GM23338 (cell line): ENCODE measurements around the gene GABRR2. TPM values are rescaled to one million over a fixed set of nuclear protein-coding genes. Genes with fewer than 3 reads are reported as not detected.

Experiments
- ATAC-seq: fragments of 200-7000 bp; cut with Tn5 transposase; 3 replicates; pipeline ENCODE4 v1.9.1; 2020
- DNase-seq: peaks from one replicate; pipeline ENCODE4 v3.0.0-alpha.2; 2015; ENCODE audit warnings: low spot score
- H2AFZ ChIP-seq: fragments of 200-600 bp; sonication (generic); 2 replicates; pipeline ENCODE4 v1.8.0; 2016; ENCODE audit warnings: antibody characterized with exemption, mild to moderate bottlenecking, moderate library complexity
- H3F3A ChIP-seq: fragments of 200-600 bp; sonication (generic); replicated peaks from 2 replicates; pipeline ENCODE4 v1.8.0; 2017; ENCODE audit warnings: antibody characterized with exemption, mixed run types, low read depth
- H3K27ac ChIP-seq: fragments of 200-600 bp; sonication (generic); 2 replicates; pipeline ENCODE4 v1.6.1; 2016; ENCODE audit warnings: low read depth
- H3K27me3 ChIP-seq: fragments of 200-600 bp; sonication (generic); 2 replicates; pipeline ENCODE4 v1.8.0; 2016; ENCODE audit warnings: mild to moderate bottlenecking, mixed run types, moderate library complexity; ENCODE audit not compliant: insufficient read depth
- H3K36me3 ChIP-seq: fragments of 200-600 bp; sonication (generic); 2 replicates; pipeline ENCODE4 v1.8.0; 2016; ENCODE audit warnings: mild to moderate bottlenecking; ENCODE audit not compliant: insufficient read depth
- H3K4me1 ChIP-seq: fragments of 200-600 bp; sonication (generic); 2 replicates; pipeline ENCODE4 v1.8.0; 2016; ENCODE audit warnings: mild to moderate bottlenecking, moderate library complexity; ENCODE audit not compliant: insufficient read depth
- H3K4me2 ChIP-seq: fragments of 200-600 bp; sonication (generic); 2 replicates; pipeline ENCODE4 v1.7.1; 2017; ENCODE audit warnings: mixed run types
- H3K4me3 ChIP-seq: fragments of 200-600 bp; sonication (generic); 2 replicates; pipeline ENCODE4 v1.6.1; 2016; ENCODE audit warnings: mixed run types
- H3K79me2 ChIP-seq: fragments of 200-600 bp; sonication (generic); replicated peaks from 2 replicates; pipeline ENCODE4 v1.8.0; 2017; ENCODE audit warnings: mild to moderate bottlenecking; ENCODE audit not compliant: insufficient read depth
- H3K9me2 ChIP-seq: fragments of 200-600 bp; sonication (generic); 2 replicates; pipeline ENCODE4 v1.8.0; 2017; ENCODE audit not compliant: insufficient read depth
- H4K20me1 ChIP-seq: fragments of 200-600 bp; sonication (generic); replicated peaks from 2 replicates; pipeline ENCODE4 v1.8.0; 2017; ENCODE audit warnings: mild to moderate bottlenecking; ENCODE audit not compliant: insufficient read depth
- H3K27ac Mint-ChIP-seq: 2 replicates; pipeline ENCODE4 v1.8.0; 2020; ENCODE audit warnings: inconsistent platforms, mild to moderate bottlenecking, moderate library complexity, mixed read lengths
- H3K27me3 Mint-ChIP-seq: 3 replicates; pipeline ENCODE4 v1.8.0; 2022; ENCODE audit warnings: low read depth, mild to moderate bottlenecking, moderate library complexity, mixed read lengths, inconsistent platforms; ENCODE audit not compliant: insufficient read depth, poor library complexity
- H3K36me3 Mint-ChIP-seq: 3 replicates; pipeline ENCODE4 v1.8.0; 2021; ENCODE audit warnings: low read depth, mild to moderate bottlenecking, inconsistent platforms, moderate library complexity, mixed read lengths
- H3K4me1 Mint-ChIP-seq: 3 replicates; pipeline ENCODE4 v1.8.0; 2020; ENCODE audit warnings: mild to moderate bottlenecking, inconsistent platforms, mixed read lengths
- H3K4me3 Mint-ChIP-seq: 3 replicates; pipeline ENCODE4 v1.8.0; 2021; ENCODE audit warnings: moderate library complexity, mild to moderate bottlenecking, inconsistent platforms, mixed read lengths
- H3K9me3 Mint-ChIP-seq: 3 replicates; pipeline ENCODE4 v1.8.0; 2020; ENCODE audit warnings: moderate library complexity, mild to moderate bottlenecking, inconsistent platforms, mixed read lengths
- CREB1 ChIP-seq: fragments of 250-450 bp; sonication (Bioruptor Pico); IDR thresholded peaks from 2 replicates; pipeline ENCODE4 v1.5.0; 2020; ENCODE audit warnings: low read depth, mild to moderate bottlenecking, moderate library complexity
- CTCF ChIP-seq, 2 experiments: fragments of 200-600 bp in 1 of 2; sonication (generic) in 1 of 2; conservative IDR thresholded peaks; 2 replicates each; pipeline versions ENCODE4 v1.5.1 to v1.6.1; 2016 to 2017; ENCODE audit warnings: antibody characterized with exemption in 2 of 2, low read depth in 2 of 2, mild to moderate bottlenecking in 2 of 2, moderate library complexity in 1 of 2
- ETS1 ChIP-seq: IDR thresholded peaks from 2 replicates; pipeline ENCODE4 v1.6.1; 2016; ENCODE audit warnings: antibody characterized with exemption
- EZH2phosphoT487 ChIP-seq: fragments of 200-600 bp; sonication (generic); IDR thresholded peaks from one replicate; pipeline ENCODE4 v1.8.1; 2018; ENCODE audit warnings: antibody characterized with exemption; ENCODE audit not compliant: unreplicated experiment
- POLR2AphosphoS5 ChIP-seq: IDR thresholded peaks from 2 replicates; pipeline ENCODE4 v1.6.1; 2016; ENCODE audit warnings: antibody characterized with exemption, low read depth
- REST ChIP-seq: IDR thresholded peaks from one replicate; pipeline ENCODE4 v1.6.1; 2018; ENCODE audit warnings: antibody characterized with exemption; ENCODE audit not compliant: unreplicated experiment
- STAT1 ChIP-seq: IDR thresholded peaks from one replicate; pipeline ENCODE4 v1.6.1; 2016; ENCODE audit warnings: antibody characterized with exemption; ENCODE audit not compliant: unreplicated experiment
- ZNF114 ChIP-seq: fragments of 250-450 bp; sonication (Bioruptor Pico); IDR thresholded peaks from 2 replicates; pipeline ENCODE4 v1.5.0; 2020; ENCODE audit warnings: mild to moderate bottlenecking, moderate library complexity
- ZNF331 ChIP-seq: fragments of 250-450 bp; sonication (Bioruptor Pico); IDR thresholded peaks from 2 replicates; pipeline ENCODE4 v1.5.0; 2020; ENCODE audit warnings: low read depth, mild to moderate bottlenecking, moderate library complexity
- ZNF462 ChIP-seq: fragments of 250-450 bp; sonication (Bioruptor Pico); IDR thresholded peaks from 2 replicates; pipeline ENCODE4 v1.5.0; 2020; ENCODE audit warnings: mild to moderate bottlenecking, moderate library complexity
- polyA plus RNA-seq: library from polyadenylated mRNA; unstranded; fragments of >200 nt; fragmentation: Nextera tagmentation; extraction: Ambion mirVana; gene quantifications from 2 replicates; pipeline ENCODE4 v1.2.1, GENCODE V29; 2016
- total RNA-seq: library from RNA; depleted of rRNA; stranded (reverse); fragments of >200 nt; shearing (Covaris generic); gene quantifications from 2 replicates; pipeline ENCODE4 v1.2.3, GENCODE V29; 2014

The GABRR2 gene
- total and polyA plus RNA-seq, 2 experiments from 2014 or later, result not detected

GRCh38 chr6:89252907-89253306 is 62.2 kb downstream of the GABRR2 start:
- no peaks in the 10 kb centered on the region for H3K36me3 ChIP-seq
- Mint-ChIP-seq H3K4me3 (no peak overlapping the region), H3K27ac (no peak overlapping the region), H3K4me1 (no peaks in the 10 kb centered on the region), H3K9me3 (no peaks in the 10 kb centered on the region), H3K27me3 (peaks cover 1% of the 10 kb centered on the region), H3K36me3 (no peaks in the 10 kb centered on the region)
- DNase-seq (no peak), ATAC-seq (no peak)
- no peaks in the 10 kb centered on the region for H4K20me1 ChIP-seq
- TF ChIP-seq POLR2AphosphoS5 (no peak), EZH2phosphoT487 (no peak), ZNF114 (no peak)
- H3K9me2 ChIP-seq, result no peaks in the 10 kb centered on the region
- H3K27me3 ChIP-seq, result no peaks in the 10 kb centered on the region
- H3K27ac ChIP-seq, result no peak overlapping the region
- no peaks in the 10 kb centered on the region for H3K4me1 ChIP-seq
- H2AFZ ChIP-seq, result no peak overlapping the region
- H3F3A ChIP-seq, result no peaks in the 10 kb centered on the region
- no peak overlapping the region for H3K4me3 ChIP-seq
- no peaks in the 10 kb centered on the region for H3K79me2 ChIP-seq
- no peak overlapping the region for H3K4me2 ChIP-seq

GRCh38 chr6:89251976-89252375 is 63.1 kb downstream of the GABRR2 start:
- no peak overlapping the region for H3K27ac Mint-ChIP-seq
- Histone ChIP-seq H2AFZ (no peak overlapping the region), H3F3A (no peaks in the 10 kb centered on the region), H3K4me1 (no peaks in the 10 kb centered on the region), H3K4me2 (no peak overlapping the region), H3K36me3 (no peaks in the 10 kb centered on the region), H3K27ac (no peak overlapping the region), H3K9me2 (no peaks in the 10 kb centered on the region), H3K4me3 (no peak overlapping the region), H3K27me3 (no peaks in the 10 kb centered on the region), H3K79me2 (no peaks in the 10 kb centered on the region), H4K20me1 (no peaks in the 10 kb centered on the region)
- no peak overlapping the region for H3K4me3 Mint-ChIP-seq
- DNase-seq (no peak), ATAC-seq (no peak)
- H3K36me3 Mint-ChIP-seq, result no peaks in the 10 kb centered on the region
- TF ChIP-seq STAT1, result no peak
- TF ChIP-seq ZNF114, result no peak
- TF ChIP-seq CTCF (conservative IDR thresholded peaks at IDR 0.05; ENCODE audit: low read depth in 2 of 2), result no peak
- no peak for TF ChIP-seq ZNF462 (CRISPR knock-in tag)
- no peak for TF ChIP-seq EZH2phosphoT487
- TF ChIP-seq REST, result no peak
- no peak for TF ChIP-seq ZNF331
- TF ChIP-seq CREB1, result no peak
- TF ChIP-seq ETS1, result no peak
- H3K27me3 Mint-ChIP-seq, result peaks cover 1% of the 10 kb centered on the region
- H3K9me3 Mint-ChIP-seq, result no peaks in the 10 kb centered on the region
- no peaks in the 10 kb centered on the region for H3K4me1 Mint-ChIP-seq
